ENCODE data around the gene SUFU.

DNA sequence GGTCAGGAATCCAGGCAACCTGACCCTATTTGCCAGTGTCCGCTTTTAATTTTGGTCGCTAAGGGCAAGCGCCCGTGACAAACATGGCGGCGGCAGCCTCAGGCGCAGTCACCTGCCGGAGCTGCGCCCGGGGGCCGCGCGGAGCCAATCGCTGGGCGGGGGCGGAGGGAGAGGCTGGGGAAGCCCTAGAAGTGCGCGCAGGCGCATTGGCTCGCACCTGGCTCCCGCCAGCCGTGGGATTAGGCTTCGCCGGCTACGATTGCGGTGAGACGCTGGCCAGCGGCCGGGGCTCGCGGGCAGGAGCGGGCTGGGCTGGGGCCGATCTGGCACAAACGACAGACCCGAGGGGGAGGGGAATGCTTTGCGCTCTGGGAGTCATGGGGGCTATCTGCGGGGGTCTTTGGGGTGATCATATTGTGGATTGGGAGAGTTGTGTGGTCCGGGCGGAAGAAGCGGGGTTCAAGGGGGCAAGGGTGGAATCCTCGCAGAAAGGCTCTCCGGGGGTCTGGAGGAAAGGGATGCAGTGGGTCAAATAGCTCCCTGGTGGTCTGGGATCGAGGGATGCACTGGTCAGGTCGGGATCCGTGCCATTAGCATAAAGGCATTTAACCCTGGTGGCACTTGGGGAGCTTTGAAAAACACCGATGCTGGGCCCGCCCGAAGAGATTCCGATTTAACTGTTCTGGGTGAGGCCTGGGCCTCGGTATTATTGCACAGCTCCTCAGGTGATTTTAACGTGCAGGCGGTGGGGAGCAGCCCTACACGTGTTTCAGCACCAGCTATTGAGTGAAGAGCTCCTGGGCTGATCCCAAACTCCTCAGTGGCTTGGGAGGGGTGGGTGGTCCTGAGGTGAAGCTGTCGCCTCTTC is 42.4 kb upstream of the SUFU start:
- TF ChIP-seq, protein P1, sequence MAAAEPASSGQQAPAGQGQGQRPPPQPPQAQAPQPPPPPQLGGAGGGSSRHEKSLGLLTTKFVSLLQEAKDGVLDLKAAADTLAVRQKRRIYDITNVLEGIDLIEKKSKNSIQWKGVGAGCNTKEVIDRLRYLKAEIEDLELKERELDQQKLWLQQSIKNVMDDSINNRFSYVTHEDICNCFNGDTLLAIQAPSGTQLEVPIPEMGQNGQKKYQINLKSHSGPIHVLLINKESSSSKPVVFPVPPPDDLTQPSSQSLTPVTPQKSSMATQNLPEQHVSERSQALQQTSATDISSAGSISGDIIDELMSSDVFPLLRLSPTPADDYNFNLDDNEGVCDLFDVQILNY (CRISPR knock-in tag; conservative IDR thresholded peaks at IDR 0.05) = no peak
- TF ChIP-seq POLR2A (IDR thresholded peaks at IDR 0.05; ENCODE audit: insufficient read depth in 1 of 2, low read depth in 2 of 2, low read length in 2 of 2) = peak; percentile 42 to 70; a peak in 3 of 4 replicates
- TF ChIP-seq CEBPB (IDR thresholded peaks at IDR 0.05; ENCODE audit: borderline replicate concordance, low read depth, low read length) = no peak

All from HepG2 (cell line).